HTERT RPE-1 (cell line): ENCODE data around the gene MED13L.
"Not testable (repeated sequence)": the region's sequence is repeated elsewhere in the genome, so short reads cannot be mapped to it uniquely, and the experiment has no call there.

Source experiments
- in situ Hi-C: fragments of 300-500 bp; cut with MboI; formaldehyde crosslinking; loops from 4 replicates; pipeline ENCODE4 v1.14.3; 2020; ENCODE audit warnings: low sequenced_read_pairs

The MED13L gene

GRCh38 chr12:116249938-116250337, 27.6 kb downstream of the MED13L start:
- in situ Hi-C loops = no loop called here

DNA sequence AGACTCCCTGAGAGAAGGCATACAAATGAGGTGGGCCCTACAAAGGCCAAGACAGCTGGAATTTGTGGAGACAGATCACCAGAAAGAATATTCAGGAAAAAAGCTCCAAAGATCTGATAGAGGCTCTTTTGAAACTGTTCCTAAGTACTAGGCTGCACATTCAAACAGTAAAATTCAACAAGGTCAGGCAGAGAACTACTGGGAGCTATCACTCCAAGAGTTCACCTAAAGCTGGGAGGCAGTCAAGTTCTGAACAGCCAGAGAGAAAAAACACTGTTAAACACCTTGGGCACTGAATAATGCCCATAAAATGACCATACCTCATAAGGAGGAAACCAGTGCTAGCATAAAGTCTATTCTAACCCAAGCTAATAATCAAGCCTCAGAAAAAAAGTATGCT, 28.6 kb downstream of the MED13L start:
- in situ Hi-C loops = no loop called here

DNA sequence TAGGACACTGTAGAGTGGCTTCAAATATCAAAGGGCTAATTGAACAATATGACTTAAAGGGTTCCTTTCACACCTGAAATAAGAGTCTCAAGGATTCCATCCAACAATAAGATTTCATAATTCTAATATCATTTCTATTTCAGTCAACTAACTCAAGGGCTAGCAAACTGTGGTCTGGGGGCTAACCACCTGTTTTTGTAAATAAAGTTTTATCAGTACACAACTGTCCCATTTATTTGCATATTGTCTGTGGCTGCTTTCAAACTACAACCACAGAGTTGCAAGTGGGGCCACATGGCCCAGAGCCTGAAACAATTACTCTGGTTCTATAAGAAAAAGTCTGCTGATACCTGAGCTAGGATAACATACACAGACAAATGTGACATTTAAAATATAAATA, 29.1 kb downstream of the MED13L start:
- in situ Hi-C loops = no loop called here

DNA sequence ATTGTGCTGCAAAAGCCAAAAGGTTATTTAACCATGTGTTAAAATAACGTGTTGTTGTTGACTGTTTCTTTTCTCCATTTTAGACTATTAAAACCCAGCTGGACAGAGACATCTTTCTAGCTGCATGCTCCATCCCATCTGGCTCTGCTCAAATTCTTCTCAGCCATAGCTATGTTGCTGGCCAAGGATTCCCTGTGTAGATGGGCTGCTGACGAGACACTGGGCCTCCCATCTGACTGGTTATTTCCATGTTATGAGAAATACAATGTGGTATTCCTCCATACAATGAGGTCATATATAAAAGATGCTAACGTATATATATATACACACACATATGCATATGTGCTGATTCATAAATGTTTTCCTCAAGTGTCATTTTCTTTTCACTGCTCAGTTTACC, 30.1 kb downstream of the MED13L start:
- in situ Hi-C loops = no loop called here

DNA sequence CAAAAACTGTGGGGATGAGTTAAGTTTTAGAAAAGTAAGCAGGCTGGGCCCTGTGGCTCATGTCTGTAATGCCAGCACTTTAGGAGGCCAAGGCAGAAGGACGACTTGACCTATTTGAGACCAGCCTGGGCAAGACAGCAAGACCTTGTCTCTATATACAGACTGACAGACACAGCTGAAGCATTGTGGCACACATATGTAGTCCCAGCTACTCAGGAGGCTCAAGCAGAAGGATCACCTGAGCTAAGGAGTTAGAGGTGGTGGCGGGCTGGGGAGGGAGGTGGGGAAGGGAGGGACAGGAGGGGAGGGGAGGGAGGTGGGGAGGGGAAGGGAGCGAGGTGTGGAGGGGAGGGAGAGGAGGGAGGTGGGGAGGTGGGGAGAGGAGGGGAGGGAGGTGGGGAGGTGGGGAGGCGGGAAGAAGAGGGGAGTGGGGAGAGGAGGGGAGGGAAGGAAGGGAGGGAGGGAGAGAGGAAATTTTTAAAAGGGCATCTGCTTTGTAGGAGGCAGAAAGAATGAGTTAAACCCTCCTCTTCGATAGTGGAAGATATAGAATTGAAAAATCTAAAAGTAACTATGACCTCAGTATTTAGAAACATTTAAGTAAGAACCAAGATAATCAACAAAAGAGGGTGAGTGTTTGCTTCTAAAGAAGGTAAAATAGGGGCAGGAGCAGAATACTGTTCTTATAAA, 30.9 kb downstream of the MED13L start:
- in situ Hi-C loops = no loop called here

DNA sequence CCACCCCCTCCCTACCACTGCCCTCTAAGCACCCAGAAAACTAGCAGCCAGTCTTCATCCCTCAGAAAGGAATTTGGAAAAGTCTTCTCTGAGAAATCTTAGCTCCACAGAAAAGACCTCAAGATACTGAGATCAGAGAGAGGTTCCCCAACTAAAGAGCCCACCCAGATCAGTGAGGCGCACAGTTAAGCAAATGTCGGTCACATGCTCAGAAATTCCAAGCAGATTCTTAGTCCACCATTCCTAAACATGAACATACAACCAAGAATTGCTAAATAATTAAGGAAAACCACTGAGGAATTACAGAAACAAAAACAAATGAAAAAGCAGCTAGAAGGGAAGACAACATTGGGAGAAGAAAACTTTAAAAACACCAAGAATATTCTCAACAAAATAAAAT, 32.3 kb downstream of the MED13L start:
- in situ Hi-C loops = no loop called here

GRCh38 chr12:116244474-116245090, 32.9 kb downstream of the MED13L start:
- in situ Hi-C loops = no loop called here

- in situ Hi-C loops = no loop called here
Observed at GRCh38 chr12:116244001-116244400, 33.5 kb downstream of the MED13L start.

DNA sequence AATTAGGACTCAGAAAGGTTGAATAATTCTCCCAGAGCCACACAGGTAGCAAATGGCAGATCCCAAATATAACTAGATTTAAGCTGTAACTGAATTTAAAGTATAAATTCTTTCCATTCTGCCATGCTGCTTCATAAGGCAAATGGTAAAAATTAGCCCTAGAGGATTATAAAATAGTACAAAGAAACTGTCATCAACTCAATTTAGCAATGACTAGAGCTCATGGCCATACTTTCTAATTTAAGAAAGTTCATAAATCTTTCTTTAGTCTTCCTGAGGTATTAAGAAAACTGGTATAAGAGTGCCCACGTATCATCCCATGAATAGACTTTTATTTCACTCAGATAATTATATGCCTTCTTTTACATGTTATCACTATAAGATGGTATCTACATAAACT, 34.8 kb downstream of the MED13L start:
- in situ Hi-C loops = no loop called here

- in situ Hi-C loops = no loop called here
Observed at GRCh38 chr12:116241157-116241759, 36.2 kb downstream of the MED13L start.

- in situ Hi-C loops = not testable (repeated sequence)
Observed at GRCh38 chr12:116238570-116239119, 38.8 kb downstream of the MED13L start.

- in situ Hi-C loops = no loop called here
Observed at GRCh38 chr12:116238149-116238548, 39.3 kb downstream of the MED13L start.

- in situ Hi-C loops = no loop called here
Observed at GRCh38 chr12:116236976-116237375, 40.5 kb downstream of the MED13L start.

- in situ Hi-C loops = no loop called here
Observed at GRCh38 chr12:116236148-116236731, 41.3 kb downstream of the MED13L start.

GRCh38 chr12:116234148-116234547, 43.3 kb downstream of the MED13L start:
- in situ Hi-C loops = not testable (repeated sequence)

DNA sequence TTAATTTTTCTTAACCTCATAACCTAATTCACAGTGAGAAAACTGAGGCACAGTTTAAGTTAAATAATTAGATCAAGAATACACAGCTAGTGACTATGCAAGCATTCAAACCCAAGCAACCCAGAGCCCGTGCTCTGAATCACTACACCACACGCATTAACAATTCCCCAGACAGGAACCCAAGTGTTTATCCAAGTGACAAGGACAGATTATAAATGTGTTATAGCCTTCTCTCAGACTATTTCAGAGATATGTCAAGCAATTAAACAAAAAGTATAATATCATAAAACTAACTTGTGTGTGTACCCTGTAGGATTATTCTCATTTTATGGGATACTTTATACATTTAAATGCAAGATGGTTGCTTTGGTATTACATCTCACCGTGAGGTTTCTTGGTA, 43.8 kb downstream of the MED13L start:
- in situ Hi-C loops = no loop called here

DNA sequence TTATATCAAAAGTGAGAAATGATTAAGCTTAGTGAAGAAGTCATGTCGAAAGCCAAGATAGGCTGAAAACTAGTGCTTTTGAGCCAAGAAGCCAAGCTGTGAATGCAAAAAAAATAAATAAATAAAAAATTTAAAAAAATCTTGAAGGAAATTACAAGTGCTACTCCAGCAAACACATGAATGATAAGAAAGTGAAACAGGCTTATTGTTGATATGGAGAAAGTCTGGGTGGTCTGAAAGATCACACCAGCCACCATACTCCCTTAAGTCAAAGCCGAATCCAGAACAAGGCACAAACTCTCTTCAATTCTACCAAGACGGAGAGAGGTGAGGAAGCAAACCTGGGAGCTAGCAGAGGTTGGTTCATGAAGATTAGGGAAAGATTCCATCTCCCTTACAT, 49.7 kb downstream of the MED13L start:
- in situ Hi-C loops = no loop called here

GRCh38 chr12:116226026-116226425, 51.5 kb downstream of the MED13L start:
- in situ Hi-C loops = no loop called here

DNA sequence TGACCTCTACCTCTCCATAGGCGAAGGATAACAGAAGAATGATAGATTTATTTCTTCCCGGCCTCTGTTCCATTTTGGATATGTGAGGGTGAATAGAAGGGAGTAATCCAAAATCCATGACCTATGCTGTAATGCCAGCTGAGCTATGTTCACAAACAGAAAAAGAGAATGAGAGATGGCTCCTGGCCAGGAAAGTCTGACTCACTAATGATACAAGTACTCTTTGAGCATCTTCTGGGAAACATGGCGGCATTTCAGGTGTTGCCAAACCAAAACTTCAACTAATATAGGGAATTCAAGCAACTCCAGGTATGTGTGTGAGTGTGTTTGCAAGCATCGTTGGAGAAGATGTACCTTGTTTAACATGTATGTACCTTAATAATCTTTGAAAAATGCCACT, 55.1 kb downstream of the MED13L start:
- in situ Hi-C loops = no loop called here

GRCh38 chr12:116220756-116221155, 56.7 kb downstream of the MED13L start:
- in situ Hi-C loops = no loop called here

DNA sequence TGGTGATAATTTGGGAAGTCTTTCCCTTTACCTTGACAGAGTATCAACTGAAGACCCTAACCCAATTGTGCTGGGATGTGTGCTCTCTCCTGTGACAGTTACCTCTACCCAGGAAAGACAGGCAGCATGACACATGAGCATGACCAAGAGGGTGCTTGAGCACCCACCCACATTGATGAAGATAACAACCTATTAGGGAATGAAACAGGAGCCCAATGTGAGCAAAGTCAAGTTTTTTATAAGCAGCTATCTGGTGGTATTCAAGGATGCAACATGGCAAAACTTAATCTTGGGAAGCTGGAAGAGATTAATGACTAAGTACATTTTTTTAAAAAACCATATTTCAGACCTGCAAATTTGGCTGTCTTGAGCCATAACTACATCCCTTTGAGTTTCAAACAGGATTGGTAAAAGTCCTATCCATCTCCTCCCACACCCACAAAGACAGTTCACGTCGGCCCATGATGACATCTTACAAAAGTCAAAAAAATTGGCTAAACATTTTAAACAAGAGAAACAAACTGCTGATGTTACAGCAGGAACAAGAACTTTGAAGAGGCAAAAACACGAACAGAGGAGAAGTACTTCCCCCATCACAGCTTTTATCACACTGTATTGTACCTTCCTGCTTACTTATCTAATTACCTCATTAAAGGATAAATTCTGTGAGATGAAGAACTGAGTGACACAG, 60.3 kb downstream of the MED13L start:
- in situ Hi-C loops = no loop called here
